ENCODE measurements around the gene TOB1.

The TOB1 gene

GRCh38 chr17:50822550-50822949, 43.6 kb downstream of the TOB1 start:
- ChIA-PET CTCF (interaction anchor here (1.5 to 1.6 kb wide), 2 partner anchors 15 to 39 kb away, joined by 7 to 8 read pairs; no protein-coding TSS in a partner anchor), POLR2A (no interaction called here)
- no peak for TF ChIP-seq ZNF239 (tag by site-specific recombination; IDR thresholded peaks at IDR 0.05)
- TF ChIP-seq ZNF114 (tag by site-specific recombination; IDR thresholded peaks at IDR 0.05): no peak
- no peak for TF ChIP-seq ZNF473 (tag by site-specific recombination; IDR thresholded peaks at IDR 0.05)
- no peak for TF ChIP-seq ZNF354C (tag by site-specific recombination; IDR thresholded peaks at IDR 0.05; ENCODE audit: borderline replicate concordance, low read depth)
- no peak for TF ChIP-seq ZNF549 (tag by site-specific recombination; IDR thresholded peaks at IDR 0.05)
- no peak for TF ChIP-seq ZNF121 (tag by site-specific recombination; IDR thresholded peaks at IDR 0.05)
- TF ChIP-seq ZNF521 (tag by site-specific recombination; IDR thresholded peaks at IDR 0.05): no peak
- no peak for TF ChIP-seq ZNF610 (tag by site-specific recombination; IDR thresholded peaks at IDR 0.05; ENCODE audit: borderline replicate concordance)
- TF ChIP-seq ZNF596 (tag by site-specific recombination; IDR thresholded peaks at IDR 0.05): no peak
- TF ChIP-seq ZNF621 (tag by site-specific recombination; IDR thresholded peaks at IDR 0.05): no peak
- no peak for TF ChIP-seq ZSCAN18 (tag by site-specific recombination; IDR thresholded peaks at IDR 0.05)
- TF ChIP-seq ZNF660 (tag by site-specific recombination; IDR thresholded peaks at IDR 0.05): no peak
- TF ChIP-seq ZNF2 (tag by site-specific recombination; IDR thresholded peaks at IDR 0.05): no peak
- TF ChIP-seq ZNF529 (tag by site-specific recombination; IDR thresholded peaks at IDR 0.05; ENCODE audit: insufficient replicate concordance): no peak
- no peak for TF ChIP-seq ZNF530 (tag by site-specific recombination; IDR thresholded peaks at IDR 0.05; ENCODE audit: low read depth)
- TF ChIP-seq ZNF580 (tag by site-specific recombination; IDR thresholded peaks at IDR 0.05): no peak
- Histone ChIP-seq H3K4me1 (ENCODE audit: control insufficient read depth, insufficient read depth, low read length) (no peaks in the 10 kb centered on the region), H3K27ac (ENCODE audit: extremely low read depth, low read depth, low read length) (no peak overlapping the region), H3K4me3 (ENCODE audit: low read depth, low read length) (no peak overlapping the region), H3K36me3 (ENCODE audit: control insufficient read depth in 2 of 2, insufficient read depth in 1 of 2, low read length in 2 of 2) (no peaks in the 10 kb centered on the region), H3K9me3 (ENCODE audit: control insufficient read depth, insufficient read depth, low read depth, low read length) (no peaks in the 10 kb centered on the region)

GRCh38 chr17:50820651-50821050, 45.5 kb downstream of the TOB1 start:
- CTCF ChIA-PET: interaction anchor here (0.9 kb wide), 1 partner anchor 191 kb away, joined by 3 read pairs; no protein-coding TSS in a partner anchor
- no peaks in the 10 kb centered on the region for H3K36me3 ChIP-seq (ENCODE audit: control insufficient read depth in 2 of 2, insufficient read depth in 1 of 2, low read length in 2 of 2)
- no peak overlapping the region for H3K27ac ChIP-seq (ENCODE audit: extremely low read depth, low read depth, low read length)
- TF ChIP-seq INSM2 (tag by site-specific recombination; IDR thresholded peaks at IDR 0.05) (no peak), ZNF24 (tag by site-specific recombination; IDR thresholded peaks at IDR 0.05) (no peak), ZFP3 (tag by site-specific recombination; IDR thresholded peaks at IDR 0.05; ENCODE audit: low read depth) (no peak), ZNF514 (tag by site-specific recombination; IDR thresholded peaks at IDR 0.05) (no peak), ZNF366 (tag by site-specific recombination; conservative IDR thresholded peaks at IDR 0.05) (no peak)
- H3K4me3 ChIP-seq (ENCODE audit: low read depth, low read length): no peak overlapping the region
- H3K4me1 ChIP-seq (ENCODE audit: control insufficient read depth, insufficient read depth, low read length): no peaks in the 10 kb centered on the region
- POLR2A ChIA-PET: no interaction called here
- H3K9me3 ChIP-seq (ENCODE audit: control insufficient read depth, insufficient read depth, low read depth, low read length): no peaks in the 10 kb centered on the region

All from HEK293 (cell line).